GM18507 (cell line): ENCODE measurements around the gene TERB1.
"Not testable (repeated sequence)": the region's sequence is repeated elsewhere in the genome, so short reads cannot be mapped to it uniquely, and the experiment has no call there.

Source experiments
- DNase-seq: peaks from one replicate; pipeline ENCODE4 v3.0.0; 2011; ENCODE audit warnings: low read depth; ENCODE audit not compliant: insufficient read length; ENCODE audit errors: extremely low spot score
- FAIRE-seq: peaks from 2 replicates; lab custom pipeline; 2011; peaks lifted over from hg19 to GRCh38; lab: Jason Lieb, UNC

TERB1 gene

GRCh38 chr16:66830422-66831404 lies 29.3 kb upstream of the TERB1 start, which contains the start of gene NAE1:
NAE1 (minus strand) TSS chr16:66830976; CDS start chr16:66830899, 77 bp downstream.
- DNase-seq = peak; percentile 93
- FAIRE-seq = peak; percentile 85

- FAIRE-seq (no peak), DNase-seq (no peak)
These were observed 22.6 kb upstream of the TERB1 start for GRCh38 chr16:66824006-66824405.

- no peak for FAIRE-seq
These were observed 13.3 kb upstream of the TERB1 start for GRCh38 chr16:66814734-66815133.

GRCh38 chr16:66811043-66811442 lies 9.7 kb upstream of the TERB1 start:
- no peak for DNase-seq
- no peak for FAIRE-seq

More at GRCh38 chr16:66814734-66815133, 13.3 kb upstream of the TERB1 start:
- DNase-seq = no peak

GRCh38 chr16:66810391-66810790 lies 9.0 kb upstream of the TERB1 start:
- FAIRE-seq = no peak
- DNase-seq = no peak

- FAIRE-seq (no peak), DNase-seq (no peak)
These were observed 8.4 kb upstream of the TERB1 start for GRCh38 chr16:66809765-66810164.

- no peak for FAIRE-seq
- DNase-seq = no peak
These were observed 775 bp upstream of the TERB1 start for GRCh38 chr16:66802159-66802558.

GRCh38 chr16:66800856-66801255 lies 528 bp downstream of the TERB1 start:
- no peak for DNase-seq
- FAIRE-seq = no peak

GRCh38 chr16:66798161-66798560 lies 3.2 kb downstream of the TERB1 start:
- FAIRE-seq = no peak
- DNase-seq = no peak

- not testable (repeated sequence) for FAIRE-seq, DNase-seq
These were observed 7.4 kb downstream of the TERB1 start for GRCh38 chr16:66793984-66794383.

GRCh38 chr16:66790130-66790733 lies 11.2 kb downstream of the TERB1 start:
- DNase-seq = no peak
- FAIRE-seq = no peak

- no peak for FAIRE-seq
- no peak for DNase-seq
These were observed 14.0 kb downstream of the TERB1 start for GRCh38 chr16:66787427-66787826.

GRCh38 chr16:66786551-66786950 lies 14.8 kb downstream of the TERB1 start:
- no peak for FAIRE-seq
- no peak for DNase-seq

- FAIRE-seq = no peak
- no peak for DNase-seq
These were observed 24.9 kb downstream of the TERB1 start for GRCh38 chr16:66776457-66776856.

- DNase-seq = no peak
- FAIRE-seq = no peak
These were observed 26.4 kb downstream of the TERB1 start for GRCh38 chr16:66774981-66775380.

GRCh38 chr16:66758086-66758485 lies 43.3 kb downstream of the TERB1 start:
- DNase-seq = no peak
- no peak for FAIRE-seq

- DNase-seq = no peak
- FAIRE-seq = no peak
These were observed 46.6 kb downstream of the TERB1 start for GRCh38 chr16:66754819-66755218.

GRCh38 chr16:66754211-66754610 lies 47.2 kb downstream of the TERB1 start:
- no peak for FAIRE-seq
- DNase-seq = no peak

GRCh38 chr16:66752958-66753357 lies 48.4 kb downstream of the TERB1 start:
- no peak for FAIRE-seq

GRCh38 chr16:66752379-66752778 lies 49.0 kb downstream of the TERB1 start:
- FAIRE-seq (no peak), DNase-seq (no peak)

More at GRCh38 chr16:66752958-66753357, 48.4 kb downstream of the TERB1 start:
- no peak for DNase-seq

GRCh38 chr16:66751992-66752322 lies 49.4 kb downstream of the TERB1 start:
- no peak for FAIRE-seq

More at GRCh38 chr16:66751992-66752322, 49.4 kb downstream of the TERB1 start:
- DNase-seq = no peak
